CD8-positive, alpha-beta memory T cell (primary cell): ENCODE data around the gene ATP8A2. TPM values are rescaled to one million over a fixed set of nuclear protein-coding genes. Genes with fewer than 3 reads are reported as not detected.
"Not testable (repeated sequence)": the region's sequence is repeated elsewhere in the genome, so short reads cannot be mapped to it uniquely, and the experiment has no call there.

Experiments used
- CTCF ChIA-PET: fragments of 350-600 bp; sonication (Branson Sonifier 250); formaldehyde crosslinking; loops from one replicate; lab custom pipeline; 2021; ENCODE audit warnings: antibody characterized with exemption; lab: Charles Lee
- POLR2A ChIA-PET: fragments of 350-600 bp; sonication (Branson Sonifier 250); formaldehyde crosslinking; loops from one replicate; lab custom pipeline; 2021; ENCODE audit warnings: antibody characterized with exemption; lab: Charles Lee
- DNase-seq, 5 donors: peaks; one replicate each; pipeline versions ENCODE4 v3.0.0 to v3.0.0-alpha.2; 2020 to 2022; ENCODE audit warnings: mixed read lengths in 1 of 5
- H3K27ac ChIP-seq: one replicate; pipeline ENCODE4 v1.7.0; 2013; ENCODE audit warnings: low read depth, mild to moderate bottlenecking, low read length, moderate library complexity
- H3K27me3 ChIP-seq: 2 replicates; pipeline ENCODE4 v1.7.0; 2013; ENCODE audit warnings: low read length, mild to moderate bottlenecking; ENCODE audit not compliant: insufficient read depth, poor library complexity, severe bottlenecking
- H3K36me3 ChIP-seq: 2 replicates; pipeline ENCODE4 v1.7.0; 2013; ENCODE audit warnings: mild to moderate bottlenecking, low read length, moderate library complexity; ENCODE audit not compliant: insufficient read depth
- H3K4me1 ChIP-seq: 2 replicates; pipeline ENCODE4 v1.7.0; 2013; ENCODE audit warnings: mild to moderate bottlenecking, low read length, moderate library complexity; ENCODE audit not compliant: insufficient read depth
- H3K4me3 ChIP-seq: 2 replicates; pipeline ENCODE4 v1.7.0; 2013; ENCODE audit warnings: mild to moderate bottlenecking, low read length
- H3K9me3 ChIP-seq: 2 replicates; pipeline ENCODE4 v1.7.0; 2013; ENCODE audit warnings: mild to moderate bottlenecking, low read length
- H3K27ac Mint-ChIP-seq, 8 donors: one replicate each; pipeline ENCODE4 v1.8.0; 2020 to 2021; ENCODE audit warnings: mixed read lengths in 8 of 8, mild to moderate bottlenecking in 6 of 8, inconsistent platforms in 3 of 8, moderate library complexity in 3 of 8
- H3K27me3 Mint-ChIP-seq, 2 donors: one replicate each; pipeline ENCODE4 v1.8.0; 2020 to 2021; ENCODE audit warnings: mixed read lengths in 2 of 2, mild to moderate bottlenecking in 1 of 2, moderate library complexity in 1 of 2
- H3K36me3 Mint-ChIP-seq, 3 donors: one replicate each; pipeline ENCODE4 v1.8.0; 2020 to 2021; ENCODE audit warnings: mixed read lengths in 3 of 3, inconsistent platforms in 1 of 3, mild to moderate bottlenecking in 1 of 3
- H3K4me1 Mint-ChIP-seq, 3 donors: one replicate each; pipeline ENCODE4 v1.8.0; 2020 to 2021; ENCODE audit warnings: mixed read lengths in 3 of 3, inconsistent platforms in 1 of 3, mild to moderate bottlenecking in 1 of 3
- H3K4me3 Mint-ChIP-seq, 7 donors: one replicate each; pipeline ENCODE4 v1.8.0; 2020 to 2021; ENCODE audit warnings: mixed read lengths in 7 of 7, mild to moderate bottlenecking in 6 of 7, moderate library complexity in 4 of 7, inconsistent platforms in 2 of 7
- H3K9me3 Mint-ChIP-seq, 5 donors: one replicate each; pipeline ENCODE4 v1.8.0; 2020 to 2022; ENCODE audit warnings: mixed read lengths in 5 of 5, mild to moderate bottlenecking in 3 of 5, moderate library complexity in 2 of 5, inconsistent platforms in 1 of 5
- polyA plus RNA-seq: library from polyadenylated mRNA; unstranded; fragments of 300-500 nt; fragmentation: Illumina TruSeq; gene quantifications from one replicate; pipeline ENCODE4 v1.2.3, GENCODE V29; 2021
- total RNA-seq, 2 experiments: library from RNA; stranded (reverse); gene quantifications; one replicate each; pipeline ENCODE4 v1.2.3, GENCODE V29; 2021

The ATP8A2 gene
- total and polyA plus RNA-seq, 3 experiments from 2014 or later, result 0.26 to 0.63 (median 0.58) TPM

- no peak for DNase-seq
- Histone ChIP-seq H3K27ac (no peak overlapping the region), H3K4me1 (no peaks in the 10 kb centered on the region), H3K27me3 (no peaks in the 10 kb centered on the region), H3K4me3 (no peak overlapping the region), H3K36me3 (no peaks in the 10 kb centered on the region), H3K9me3 (no peaks in the 10 kb centered on the region)
- no peak overlapping the region for H3K27ac Mint-ChIP-seq
- H3K27me3 Mint-ChIP-seq, result peaks cover 0 to 2% of the 10 kb centered on the region in 2 donors
- no peaks in the 10 kb centered on the region for H3K4me1 Mint-ChIP-seq
- ChIA-PET CTCF (no interaction called here), POLR2A (no interaction called here)
- no peak overlapping the region for H3K4me3 Mint-ChIP-seq
- peaks cover 0 to 2% (median 0%) of the 10 kb centered on the region in 5 donors for H3K9me3 Mint-ChIP-seq
- no peaks in the 10 kb centered on the region for H3K36me3 Mint-ChIP-seq
Measured at GRCh38 chr13:25502031-25502430, 130.3 kb downstream of the ATP8A2 start.

- no peaks in the 10 kb centered on the region for H3K36me3 ChIP-seq
- H3K27me3 ChIP-seq, result no peaks in the 10 kb centered on the region
- H3K27ac ChIP-seq, result no peak overlapping the region
- no peak for DNase-seq
- no peaks in the 10 kb centered on the region for H3K36me3 Mint-ChIP-seq
- H3K4me1 ChIP-seq, result no peaks in the 10 kb centered on the region
- no peaks in the 10 kb centered on the region for H3K9me3 ChIP-seq
- peaks cover 0 to 2% (median 0%) of the 10 kb centered on the region in 5 donors for H3K9me3 Mint-ChIP-seq
- no peaks in the 10 kb centered on the region for H3K4me1 Mint-ChIP-seq
- CTCF ChIA-PET, result no interaction called here
- no peak overlapping the region for H3K27ac Mint-ChIP-seq
- POLR2A ChIA-PET, result no interaction called here
- H3K4me3 Mint-ChIP-seq, result no peak overlapping the region
- H3K27me3 Mint-ChIP-seq, result peaks cover 0 to 2% of the 10 kb centered on the region in 2 donors
- H3K4me3 ChIP-seq, result no peak overlapping the region
Measured at GRCh38 chr13:25502551-25502950, 130.8 kb downstream of the ATP8A2 start.

DNA sequence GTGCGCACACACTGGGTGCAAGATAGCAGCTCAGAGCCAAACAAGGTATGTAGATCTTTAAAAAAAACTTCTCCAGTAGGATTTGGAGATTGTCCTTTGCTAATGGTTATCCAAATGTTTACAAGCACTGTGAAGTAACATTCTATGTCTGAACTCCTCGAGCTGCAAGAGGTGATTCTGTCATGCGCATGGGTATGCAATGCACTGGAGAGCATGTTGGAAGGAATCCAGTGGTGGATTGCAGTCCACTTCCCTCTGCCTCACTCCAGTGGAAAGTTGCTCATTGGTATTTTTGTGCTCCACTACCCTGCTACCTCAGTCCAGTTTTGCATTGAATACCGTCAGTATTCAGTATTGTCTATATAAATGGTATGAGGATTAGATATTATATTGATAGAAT, 132.1 kb downstream of the ATP8A2 start:
- H3K27me3 ChIP-seq, result no peaks in the 10 kb centered on the region
- H3K27me3 Mint-ChIP-seq, result peaks cover 0 to 6% of the 10 kb centered on the region in 2 donors
- POLR2A ChIA-PET, result no interaction called here

DNA sequence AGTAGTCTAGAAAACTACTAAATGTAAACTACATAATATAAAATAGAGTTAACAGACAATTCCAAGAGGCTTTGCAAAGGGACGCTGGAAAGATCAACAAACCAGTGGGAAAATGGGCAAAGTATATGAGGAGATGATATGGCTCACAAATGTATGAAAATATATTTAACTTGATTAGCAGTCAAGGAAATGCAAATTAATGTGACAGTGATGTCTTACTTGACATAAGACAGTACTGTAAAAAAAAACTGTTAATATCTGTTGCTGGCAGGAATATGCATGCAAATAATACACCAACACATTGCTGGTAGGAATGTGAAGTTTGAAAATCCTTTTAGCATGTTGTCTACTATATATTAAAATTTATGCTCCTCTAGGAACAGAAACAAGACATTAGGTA, 136.1 kb downstream of the ATP8A2 start:
- H3K4me1 ChIP-seq, result no peaks in the 10 kb centered on the region
- H3K4me3 ChIP-seq, result no peak overlapping the region
- Mint-ChIP-seq H3K27me3 (peaks cover 0 to 6% of the 10 kb centered on the region in 2 donors), H3K4me1 (no peaks in the 10 kb centered on the region), H3K27ac (no peak overlapping the region), H3K4me3 (no peak overlapping the region), H3K36me3 (no peaks in the 10 kb centered on the region), H3K9me3 (peaks cover 0 to 7% (median 4%) of the 10 kb centered on the region in 5 donors)
- H3K27me3 ChIP-seq, result no peaks in the 10 kb centered on the region
- no peaks in the 10 kb centered on the region for H3K9me3 ChIP-seq
- CTCF ChIA-PET, result no interaction called here
- no peak for DNase-seq
- POLR2A ChIA-PET, result no interaction called here
- H3K27ac ChIP-seq, result no peak overlapping the region
- H3K36me3 ChIP-seq, result no peaks in the 10 kb centered on the region

More for the DNA sequence above, 132.1 kb downstream of the ATP8A2 start:
- H3K4me3 Mint-ChIP-seq, result no peak overlapping the region
- Histone ChIP-seq H3K4me1 (no peaks in the 10 kb centered on the region), H3K9me3 (no peaks in the 10 kb centered on the region), H3K27ac (no peak overlapping the region), H3K36me3 (no peaks in the 10 kb centered on the region), H3K4me3 (no peak overlapping the region)
- no peaks in the 10 kb centered on the region for H3K36me3 Mint-ChIP-seq
- CTCF ChIA-PET, result no interaction called here
- H3K27ac Mint-ChIP-seq, result no peak overlapping the region
- H3K4me1 Mint-ChIP-seq, result no peaks in the 10 kb centered on the region
- no peak for DNase-seq
- H3K9me3 Mint-ChIP-seq, result peaks cover 0 to 2% (median 0%) of the 10 kb centered on the region in 5 donors

DNA sequence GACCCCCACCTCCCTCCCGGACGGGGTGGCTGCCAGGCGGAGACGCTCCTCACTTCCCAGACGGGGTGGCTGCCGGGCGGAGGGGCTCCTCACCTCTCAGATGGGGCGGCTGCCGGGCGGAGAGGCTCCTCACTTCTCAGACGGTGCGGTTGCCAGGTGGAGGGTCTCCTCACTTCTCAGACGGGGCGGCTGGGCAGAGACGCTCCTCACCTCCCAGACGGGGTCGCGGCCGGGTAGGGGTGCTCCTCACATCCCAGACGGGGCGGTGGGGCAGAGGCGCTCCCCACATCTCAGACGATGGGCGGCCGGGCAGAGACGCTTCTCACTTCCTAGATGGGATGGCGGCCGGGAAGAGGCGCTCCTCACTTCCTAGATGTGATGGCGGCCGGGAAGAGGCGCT, 141.3 kb downstream of the ATP8A2 start:
- H3K4me3 Mint-ChIP-seq, H3K27ac ChIP-seq, H3K27ac Mint-ChIP-seq, DNase-seq, H3K4me1 Mint-ChIP-seq, H3K27me3 ChIP-seq, H3K4me3 ChIP-seq, H3K36me3 ChIP-seq, H3K36me3 Mint-ChIP-seq, H3K27me3 Mint-ChIP-seq, POLR2A ChIA-PET, CTCF ChIA-PET, H3K9me3 ChIP-seq, H3K4me1 ChIP-seq: not testable (repeated sequence)
- peaks cover 0 to 14% (median 4%) of the 10 kb centered on the region in 5 donors for H3K9me3 Mint-ChIP-seq

DNA sequence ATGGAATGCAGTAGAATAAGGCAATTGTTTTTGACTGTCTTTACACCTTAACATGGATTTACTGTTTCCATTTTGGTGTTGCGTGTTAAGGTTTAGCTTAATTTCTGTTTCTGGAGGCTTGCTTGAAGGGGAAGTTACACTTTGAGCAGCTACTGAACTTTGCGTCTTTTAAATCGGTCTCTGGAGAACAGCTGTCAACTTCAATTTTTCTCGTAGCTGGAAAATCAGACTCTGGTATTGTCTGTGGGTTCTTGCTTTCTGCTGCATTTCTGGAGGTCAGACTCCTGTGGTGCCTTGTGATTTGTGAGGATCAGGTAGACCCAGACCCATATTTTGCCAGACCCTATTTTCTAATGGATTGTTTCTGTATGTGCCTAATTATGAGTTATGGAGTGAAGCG, 146.7 kb downstream of the ATP8A2 start:
- H3K9me3 Mint-ChIP-seq, result peaks cover 0 to 7% (median 4%) of the 10 kb centered on the region in 5 donors
- no peaks in the 10 kb centered on the region for H3K27me3 ChIP-seq
- DNase-seq, result no peak
- no peak overlapping the region for H3K4me3 ChIP-seq
- ChIA-PET CTCF (no interaction called here), POLR2A (no interaction called here)
- no peaks in the 10 kb centered on the region for H3K4me1 Mint-ChIP-seq
- H3K4me1 ChIP-seq, result no peaks in the 10 kb centered on the region
- H3K36me3 Mint-ChIP-seq, result no peaks in the 10 kb centered on the region
- no peak overlapping the region for H3K27ac ChIP-seq
- no peaks in the 10 kb centered on the region for H3K9me3 ChIP-seq
- no peak overlapping the region for H3K27ac Mint-ChIP-seq
- H3K27me3 Mint-ChIP-seq, result no peaks in the 10 kb centered on the region
- H3K36me3 ChIP-seq, result no peaks in the 10 kb centered on the region
- no peak overlapping the region for H3K4me3 Mint-ChIP-seq

- Histone ChIP-seq H3K4me3 (no peak overlapping the region), H3K9me3 (no peaks in the 10 kb centered on the region), H3K27me3 (no peaks in the 10 kb centered on the region), H3K27ac (no peak overlapping the region), H3K36me3 (no peaks in the 10 kb centered on the region), H3K4me1 (no peaks in the 10 kb centered on the region)
- Mint-ChIP-seq H3K36me3 (no peaks in the 10 kb centered on the region), H3K27me3 (peaks cover 0 to 11% of the 10 kb centered on the region in 2 donors), H3K27ac (no peak overlapping the region), H3K9me3 (peaks cover 23 to 27% (median 26%) of the 10 kb centered on the region in 5 donors), H3K4me3 (no peak overlapping the region), H3K4me1 (no peaks in the 10 kb centered on the region)
- ChIA-PET POLR2A (no interaction called here), CTCF (no interaction called here)
- no peak for DNase-seq
Measured at GRCh38 chr13:25525884-25526283, 154.1 kb downstream of the ATP8A2 start.

DNA sequence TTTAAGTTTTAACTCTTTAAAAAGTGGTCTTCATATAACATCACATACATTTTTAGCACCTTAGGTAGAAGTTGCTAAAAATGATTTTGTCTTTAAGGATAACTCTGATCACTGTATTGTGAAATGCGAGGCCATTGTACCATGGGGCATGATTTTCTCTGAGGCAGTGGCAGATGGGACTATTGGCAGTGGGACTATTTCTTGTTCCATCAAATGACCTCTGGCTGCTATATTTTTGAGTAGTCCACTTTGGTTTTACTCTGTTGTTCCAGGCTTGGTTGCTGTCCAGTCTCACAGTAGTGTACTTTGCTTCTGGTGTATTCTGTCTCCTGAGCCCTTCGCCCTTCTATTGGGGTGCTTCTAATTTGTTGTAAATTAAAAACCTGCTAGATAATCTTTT, 156.5 kb downstream of the ATP8A2 start:
- no peak overlapping the region for H3K4me3 Mint-ChIP-seq
- H3K36me3 Mint-ChIP-seq, result no peaks in the 10 kb centered on the region
- no peak for DNase-seq
- H3K4me1 Mint-ChIP-seq, result no peaks in the 10 kb centered on the region
- no peak overlapping the region for H3K27ac Mint-ChIP-seq
- peaks cover 23 to 27% (median 25%) of the 10 kb centered on the region in 5 donors for H3K9me3 Mint-ChIP-seq
- H3K4me3 ChIP-seq, result no peak overlapping the region
- CTCF ChIA-PET, result no interaction called here
- no peaks in the 10 kb centered on the region for H3K4me1 ChIP-seq
- H3K27ac ChIP-seq, result no peak overlapping the region
- POLR2A ChIA-PET, result no interaction called here
- no peaks in the 10 kb centered on the region for H3K27me3 ChIP-seq
- peaks cover 0 to 11% of the 10 kb centered on the region in 2 donors for H3K27me3 Mint-ChIP-seq
- no peaks in the 10 kb centered on the region for H3K9me3 ChIP-seq
- H3K36me3 ChIP-seq, result no peaks in the 10 kb centered on the region

DNA sequence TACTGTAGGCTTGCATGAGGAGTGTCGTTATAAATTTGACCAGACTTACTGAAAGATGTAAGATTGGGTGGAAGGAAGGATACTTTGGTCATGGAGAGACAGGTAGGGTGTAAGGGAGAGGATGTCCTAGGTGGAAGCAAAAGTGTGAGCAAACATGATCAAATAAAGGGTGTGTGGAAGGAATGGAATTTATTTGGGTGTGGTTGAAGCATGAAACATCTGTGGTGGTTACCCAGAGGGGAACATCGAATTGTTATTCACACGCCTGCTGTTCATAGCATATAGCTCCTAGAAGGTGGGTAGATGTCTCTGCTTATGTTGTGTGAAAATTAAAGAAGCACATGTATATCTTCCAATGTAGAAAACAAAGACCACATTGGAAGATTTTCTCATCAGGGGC, 157.7 kb downstream of the ATP8A2 start:
- H3K36me3 ChIP-seq, result no peaks in the 10 kb centered on the region
- no peaks in the 10 kb centered on the region for H3K4me1 ChIP-seq
- POLR2A ChIA-PET, result no interaction called here
- Mint-ChIP-seq H3K4me3 (no peak overlapping the region), H3K36me3 (no peaks in the 10 kb centered on the region), H3K27ac (no peak overlapping the region), H3K4me1 (no peaks in the 10 kb centered on the region), H3K9me3 (peaks cover 17 to 23% (median 19%) of the 10 kb centered on the region in 5 donors), H3K27me3 (peaks cover 0 to 15% of the 10 kb centered on the region in 2 donors)
- H3K27me3 ChIP-seq, result no peaks in the 10 kb centered on the region
- H3K27ac ChIP-seq, result no peak overlapping the region
- no peaks in the 10 kb centered on the region for H3K9me3 ChIP-seq
- no peak for DNase-seq
- CTCF ChIA-PET, result no interaction called here
- H3K4me3 ChIP-seq, result no peak overlapping the region
